ENCODE results near the gene PRKAG2. TPM values are rescaled to one million over a fixed set of nuclear protein-coding genes. Genes with fewer than 3 reads are reported as not detected.

PRKAG2 gene
- total and polyA plus RNA-seq, 2 of the 8 experiments (the other 6 are each of a cell fraction or from before 2014, with no cell fraction given) = 7.5 to 18.1 TPM

- TF ChIP-seq EP300 (IDR thresholded peaks at IDR 0.05; ENCODE audit: borderline replicate concordance in 1 of 2, low read depth in 2 of 2, low read length in 2 of 2) (no peak), EZH2 (IDR thresholded peaks at IDR 0.05; ENCODE audit: low read depth, low read length, severe bottlenecking) (no peak), SP1 (IDR thresholded peaks at IDR 0.05; ENCODE audit: low read depth, low read length) (no peak), SP2 (IDR thresholded peaks at IDR 0.05; ENCODE audit: low read length) (no peak), HDAC2 (IDR thresholded peaks at IDR 0.05; ENCODE audit: borderline replicate concordance in 1 of 2, low read depth in 2 of 2, low read length in 2 of 2) (no peak), BACH1 (IDR thresholded peaks at IDR 0.05; ENCODE audit: low read length) (no peak), BCL11A (IDR thresholded peaks at IDR 0.05; ENCODE audit: low read depth in 2 of 2, low read length in 2 of 2) (no peak)
Measured at GRCh38 chr7:151678227-151678604, 198.7 kb downstream of the PRKAG2 start (continued).

Data from H1 (cell line).